Activated naive CD4-positive, alpha-beta T cell treated with Interleukin-2 at 50 U/mL for 16 hours (primary cell): ENCODE results near the gene SLC34A3.
"Not testable (repeated sequence)": the region's sequence is repeated elsewhere in the genome, so short reads cannot be mapped to it uniquely, and the experiment has no call there.

Source experiments
- DNase-seq: peaks from one replicate; pipeline ENCODE4 v3.0.0-alpha.2; 2020

SLC34A3 gene

DNA sequence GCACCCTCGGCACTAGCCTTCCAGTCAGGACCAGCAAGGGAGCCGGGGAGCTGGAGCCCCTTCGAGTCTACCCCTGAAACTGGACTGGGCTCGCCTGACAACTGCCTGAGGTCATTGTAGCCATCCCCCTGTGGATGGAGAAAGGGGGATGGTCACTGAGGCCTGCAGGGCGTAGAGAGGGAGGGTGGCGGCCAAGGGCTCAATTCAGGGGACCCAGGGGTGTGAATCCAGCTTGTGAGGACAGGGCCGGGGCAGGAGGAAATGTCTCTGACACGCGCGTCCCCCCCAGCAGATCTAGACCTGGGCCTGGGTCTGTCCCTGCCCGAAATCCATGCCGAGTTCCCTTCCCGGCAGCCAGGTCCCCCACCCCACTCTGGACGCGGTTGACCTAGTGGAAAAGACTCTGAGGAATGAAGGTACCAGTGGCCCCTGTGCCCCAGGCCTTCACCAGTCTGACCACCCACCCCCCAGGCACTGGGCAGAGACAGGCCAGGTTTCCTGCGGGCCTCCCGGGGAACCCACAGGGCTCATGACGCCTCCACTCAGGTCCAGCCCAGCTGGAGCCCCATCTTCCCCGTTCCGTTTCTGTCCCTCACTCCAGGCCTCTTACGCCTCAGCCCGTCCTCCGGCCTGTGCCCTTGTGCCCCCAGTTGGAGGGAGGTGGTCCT is 805 bp downstream of the SLC34A3 start:
- DNase-seq, result no peak

DNA sequence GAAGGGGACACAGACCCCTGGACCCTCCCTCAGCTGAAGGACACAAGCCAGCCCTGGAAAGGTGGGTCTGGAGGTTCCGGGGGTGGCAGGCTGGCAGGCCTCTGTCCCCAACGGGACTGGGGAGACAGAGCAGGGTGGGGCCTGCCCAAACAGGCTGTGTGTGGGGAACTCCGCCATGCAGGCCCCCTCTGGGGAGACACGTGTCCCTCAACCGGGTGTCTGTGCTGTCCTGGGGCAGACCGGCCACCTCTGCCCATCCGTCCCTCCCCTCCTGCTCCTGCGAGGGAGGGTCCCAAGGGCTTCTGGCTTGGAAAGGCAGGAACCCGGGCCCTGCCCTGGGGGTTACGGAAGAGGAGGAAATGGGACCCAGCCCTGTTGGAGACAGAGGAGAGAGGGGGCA is 1.4 kb downstream of the SLC34A3 start:
- DNase-seq, result no peak

DNA sequence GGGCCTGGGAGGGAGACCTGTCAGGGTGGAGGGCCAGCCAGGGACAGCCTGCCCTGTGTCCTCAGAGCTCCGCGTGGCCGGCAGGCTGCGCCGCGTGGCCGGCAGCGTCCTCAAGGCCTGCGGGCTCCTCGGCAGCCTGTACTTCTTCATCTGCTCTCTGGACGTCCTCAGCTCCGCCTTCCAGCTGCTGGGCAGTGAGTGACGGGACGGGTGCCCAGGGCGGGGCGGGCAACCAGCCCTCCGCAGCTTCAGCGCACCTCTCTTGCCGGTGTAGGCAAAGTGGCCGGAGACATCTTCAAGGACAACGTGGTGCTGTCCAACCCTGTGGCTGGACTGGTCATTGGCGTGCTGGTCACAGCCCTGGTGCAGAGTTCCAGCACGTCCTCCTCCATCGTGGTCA is 1.8 kb downstream of the SLC34A3 start:
- no peak for DNase-seq

- DNase-seq, result no peak
Measured at GRCh38 chr9:137233143-137233980, 2.7 kb downstream of the SLC34A3 start.

DNA sequence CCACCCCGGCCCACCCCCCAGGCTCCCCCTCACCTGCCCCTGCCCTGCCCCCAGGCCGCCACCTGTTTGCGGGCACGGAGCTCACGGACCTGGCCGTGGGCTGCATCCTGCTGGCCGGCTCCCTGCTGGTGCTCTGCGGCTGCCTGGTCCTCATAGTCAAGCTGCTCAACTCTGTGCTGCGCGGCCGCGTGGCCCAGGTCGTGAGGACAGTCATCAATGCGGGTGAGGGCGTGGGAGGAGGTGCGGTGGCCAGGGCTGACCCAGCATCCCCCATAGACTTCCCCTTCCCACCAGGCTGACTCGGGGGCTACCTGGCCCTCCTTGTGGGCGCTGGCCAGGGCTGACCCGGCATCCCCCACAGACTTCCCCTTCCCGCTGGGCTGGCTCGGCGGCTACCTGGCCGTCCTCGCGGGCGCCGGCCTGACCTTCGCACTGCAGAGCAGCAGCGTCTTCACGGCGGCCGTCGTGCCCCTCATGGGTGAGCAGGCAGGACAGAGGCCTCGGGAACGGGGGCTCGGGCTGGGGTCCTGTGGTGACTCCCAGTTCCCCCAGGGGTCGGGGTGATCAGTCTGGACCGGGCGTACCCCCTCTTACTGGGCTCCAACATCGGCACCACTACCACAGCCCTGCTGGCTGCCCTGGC is 3.5 kb downstream of the SLC34A3 start:
- DNase-seq, result no peak

DNA sequence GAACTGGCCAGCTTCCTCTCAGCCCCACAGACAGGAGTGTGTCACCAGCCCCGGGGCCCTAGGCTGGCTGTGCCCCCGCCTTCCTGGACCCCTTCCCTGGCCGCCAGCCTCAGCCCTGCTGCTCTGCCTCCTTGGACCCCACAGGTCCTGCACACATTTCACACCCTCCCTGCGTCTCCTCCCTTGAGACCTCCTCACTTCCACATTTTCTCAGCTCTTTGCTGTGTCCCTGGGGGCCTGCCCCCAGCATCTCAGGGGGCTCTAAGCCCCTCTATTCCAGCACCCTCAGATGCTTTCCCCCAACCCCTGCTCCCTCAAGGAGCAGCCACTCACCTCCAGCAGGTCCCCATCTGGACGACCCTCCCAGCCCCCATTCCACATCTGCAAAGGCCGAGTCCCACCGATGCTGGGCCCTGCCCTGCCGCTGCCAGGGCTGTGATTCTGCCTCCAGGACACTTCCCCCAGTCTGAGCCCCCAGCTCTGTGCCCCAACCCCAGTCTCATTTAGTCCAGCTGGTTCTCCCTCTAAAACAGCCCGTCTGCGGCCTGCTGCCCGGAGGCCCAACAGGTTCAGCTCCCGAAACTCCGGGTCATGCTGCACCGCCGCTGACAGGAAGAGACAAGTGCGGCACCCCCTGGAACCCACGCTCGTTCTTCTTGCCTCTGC is 4.2 kb downstream of the SLC34A3 start:
- no peak for DNase-seq

DNA sequence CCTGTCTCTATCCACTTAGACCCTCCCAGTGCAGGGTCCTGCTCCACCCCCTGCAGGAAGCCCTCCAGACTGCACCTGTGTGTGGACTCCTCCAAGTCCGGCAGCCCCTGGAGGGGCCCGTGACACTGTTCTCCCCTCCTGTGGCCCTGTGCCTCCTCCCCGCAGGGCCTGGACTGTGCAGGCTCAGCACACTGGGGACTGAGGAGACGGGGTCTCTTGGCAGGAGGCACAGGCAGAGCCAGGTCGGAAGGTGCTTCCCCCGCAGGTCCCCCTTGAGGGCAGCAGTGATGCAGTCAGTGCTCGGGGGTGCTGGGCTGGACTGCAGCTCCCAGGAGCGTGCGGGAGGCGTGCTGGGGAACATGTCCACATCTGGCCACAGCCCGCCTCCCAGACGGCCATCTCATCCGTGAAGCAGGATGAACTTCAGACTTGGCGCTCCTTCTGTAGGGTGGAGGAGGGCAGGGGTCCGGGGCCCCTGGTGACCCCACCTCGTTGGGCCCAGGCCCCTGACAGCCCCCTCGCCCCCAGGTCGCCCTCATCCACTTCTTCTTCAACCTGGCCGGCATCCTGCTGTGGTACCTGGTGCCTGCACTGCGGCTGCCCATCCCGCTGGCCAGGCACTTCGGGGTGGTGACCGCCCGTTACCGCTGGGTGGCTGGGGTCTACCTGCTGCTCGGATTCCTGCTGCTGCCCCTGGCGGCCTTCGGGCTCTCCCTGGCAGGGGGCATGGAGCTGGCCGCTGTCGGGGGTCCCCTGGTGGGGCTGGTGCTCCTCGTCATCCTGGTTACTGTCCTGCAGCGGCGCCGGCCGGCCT is 4.9 kb downstream of the SLC34A3 start:
- DNase-seq, result no peak

DNA sequence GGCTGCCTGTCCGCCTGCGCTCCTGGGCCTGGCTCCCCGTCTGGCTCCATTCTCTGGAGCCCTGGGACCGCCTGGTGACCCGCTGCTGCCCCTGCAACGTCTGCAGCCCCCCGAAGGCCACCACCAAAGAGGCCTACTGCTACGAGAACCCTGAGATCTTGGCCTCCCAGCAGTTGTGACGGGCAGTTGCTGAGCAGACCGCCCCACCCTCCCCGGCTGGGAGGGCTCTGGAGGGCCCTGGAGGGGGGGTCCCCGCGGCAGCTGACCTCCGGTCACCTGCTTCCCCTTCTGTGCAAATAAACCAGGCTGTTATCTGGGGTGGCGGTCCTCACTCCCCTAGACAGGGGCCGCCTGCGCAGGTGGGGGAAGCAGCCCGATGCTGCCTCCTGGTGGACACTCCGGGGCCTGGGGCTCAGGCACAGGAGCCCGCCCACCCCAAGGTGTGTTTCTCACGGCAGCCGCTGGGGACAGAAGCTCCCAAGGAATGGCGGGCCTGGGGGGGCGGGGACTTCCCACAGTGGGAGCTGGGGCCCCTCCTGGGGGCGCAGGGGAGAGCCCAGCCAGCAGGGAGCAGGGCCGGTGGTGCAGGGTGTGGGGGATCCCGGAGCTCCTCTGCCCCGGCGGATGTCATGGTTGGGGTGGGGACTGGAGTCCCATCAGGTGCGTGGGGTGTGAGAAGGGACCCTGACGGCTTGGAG is 5.7 kb downstream of the SLC34A3 start:
- peak; percentile 92 for DNase-seq

DNA sequence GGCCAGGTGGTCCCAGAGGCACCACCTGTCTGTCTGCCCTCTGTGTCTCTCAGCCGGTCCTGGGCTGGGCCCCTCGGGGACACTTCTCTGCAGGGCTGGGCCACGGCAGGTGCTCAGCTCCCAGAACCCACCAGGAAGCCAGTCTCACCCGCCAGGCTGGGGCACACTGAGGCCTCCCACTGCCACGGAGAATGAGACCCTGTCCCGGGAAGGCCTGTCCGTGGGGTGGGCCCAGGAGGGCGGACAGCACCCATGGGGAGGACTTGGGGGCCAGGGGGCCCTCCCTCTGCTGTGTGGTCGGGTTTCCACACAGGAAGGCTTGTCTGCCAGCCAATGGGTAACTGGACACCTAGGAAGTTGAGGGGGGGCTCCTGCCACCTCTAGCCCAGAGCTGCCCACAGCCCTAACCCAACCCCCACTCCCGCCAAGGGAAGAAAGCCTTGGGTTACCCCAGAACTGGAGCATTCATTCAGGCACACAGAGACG is 6.3 kb downstream of the SLC34A3 start:
- no peak for DNase-seq

DNA sequence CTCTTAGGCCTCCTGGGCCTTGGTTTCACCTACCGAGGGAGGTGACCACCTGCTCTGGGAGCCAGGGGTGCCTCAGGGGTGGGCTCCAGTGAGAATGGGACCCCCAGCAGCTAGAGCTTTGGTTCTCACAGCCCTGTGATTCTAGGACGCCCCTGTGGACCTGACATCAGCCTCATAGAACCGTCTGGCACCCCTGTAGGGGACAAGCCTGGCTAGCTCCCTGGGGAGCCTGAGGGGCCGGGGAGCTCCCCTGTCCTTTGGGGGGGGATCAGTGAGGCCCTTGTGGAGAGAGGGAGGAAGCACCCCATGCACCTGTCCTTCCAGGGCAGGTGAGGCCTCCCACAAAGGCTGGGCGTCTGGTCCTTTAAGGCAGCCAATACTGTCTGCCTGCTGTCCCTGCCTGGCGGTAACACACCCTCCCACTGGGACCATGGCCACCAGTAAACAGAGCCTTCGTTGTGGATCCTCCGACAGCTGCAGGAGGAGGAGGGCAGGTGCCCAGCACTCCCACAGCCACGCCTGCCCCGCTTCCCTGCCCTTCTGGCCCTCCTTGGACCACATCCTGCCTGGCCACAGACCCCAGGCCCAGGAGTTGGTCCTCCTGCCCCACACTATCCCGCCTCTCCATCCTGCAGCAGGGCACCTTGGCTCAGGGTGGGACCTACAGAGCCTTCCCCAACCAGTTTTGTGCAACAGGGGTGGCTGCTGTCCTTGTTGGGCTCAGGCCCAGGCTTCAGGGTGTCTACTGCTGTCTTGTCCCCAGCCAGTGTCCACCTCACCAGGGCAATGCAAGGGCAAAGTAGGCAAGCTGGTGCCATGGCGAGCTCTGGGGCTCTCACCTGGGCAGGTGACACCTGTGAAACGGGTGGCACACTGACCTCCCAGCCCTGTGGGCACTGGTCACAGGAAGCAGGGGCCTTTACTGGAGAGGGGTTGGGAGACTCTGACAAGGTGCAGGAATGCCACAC is 7.3 kb downstream of the SLC34A3 start:
- DNase-seq, result no peak

GRCh38 chr9:137239541-137240200 is 9.0 kb downstream of the SLC34A3 start:
- DNase-seq, result not testable (repeated sequence)

GRCh38 chr9:137240318-137240840 is 9.7 kb downstream of the SLC34A3 start:
- DNase-seq, result peak; percentile 75

DNA sequence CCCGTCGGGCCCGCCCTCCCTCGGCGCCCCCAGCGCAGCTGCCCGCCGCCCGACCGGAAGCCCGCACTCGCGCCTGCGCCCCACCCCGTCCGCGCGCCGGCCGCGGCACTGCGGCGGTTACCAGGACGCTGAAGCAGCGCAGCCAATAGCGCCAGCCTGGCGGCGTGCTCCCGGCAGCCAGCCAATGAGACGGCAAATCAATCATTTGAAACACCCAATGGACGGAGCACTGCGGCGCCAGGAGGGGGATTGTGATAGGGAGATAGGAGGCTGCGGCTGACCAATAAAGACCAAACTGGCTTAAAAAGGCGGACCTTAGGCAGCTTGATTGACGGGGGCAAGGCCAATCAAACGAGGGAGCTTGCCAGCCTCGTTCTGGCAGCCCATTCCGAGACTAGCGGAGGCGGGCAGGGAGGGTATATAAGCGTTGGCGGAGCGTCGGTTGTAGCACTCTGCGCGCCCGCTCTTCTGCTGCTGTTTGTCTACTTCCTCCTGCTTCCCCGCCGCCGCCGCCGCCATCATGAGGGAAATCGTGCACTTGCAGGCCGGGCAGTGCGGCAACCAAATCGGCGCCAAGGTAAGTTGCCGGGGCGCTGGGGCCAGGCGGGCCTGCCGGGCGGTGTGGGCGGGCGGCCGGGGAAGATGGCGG is 10.3 kb downstream of the SLC34A3 start, which contains the start of gene TUBB4B:
Gene TUBB4B, plus strand, starts transcription at position 447 of the 649 bp plus-strand sequence. Its CDS starts 74 bp downstream, at position 521.
- peak; percentile 97 for DNase-seq

DNA sequence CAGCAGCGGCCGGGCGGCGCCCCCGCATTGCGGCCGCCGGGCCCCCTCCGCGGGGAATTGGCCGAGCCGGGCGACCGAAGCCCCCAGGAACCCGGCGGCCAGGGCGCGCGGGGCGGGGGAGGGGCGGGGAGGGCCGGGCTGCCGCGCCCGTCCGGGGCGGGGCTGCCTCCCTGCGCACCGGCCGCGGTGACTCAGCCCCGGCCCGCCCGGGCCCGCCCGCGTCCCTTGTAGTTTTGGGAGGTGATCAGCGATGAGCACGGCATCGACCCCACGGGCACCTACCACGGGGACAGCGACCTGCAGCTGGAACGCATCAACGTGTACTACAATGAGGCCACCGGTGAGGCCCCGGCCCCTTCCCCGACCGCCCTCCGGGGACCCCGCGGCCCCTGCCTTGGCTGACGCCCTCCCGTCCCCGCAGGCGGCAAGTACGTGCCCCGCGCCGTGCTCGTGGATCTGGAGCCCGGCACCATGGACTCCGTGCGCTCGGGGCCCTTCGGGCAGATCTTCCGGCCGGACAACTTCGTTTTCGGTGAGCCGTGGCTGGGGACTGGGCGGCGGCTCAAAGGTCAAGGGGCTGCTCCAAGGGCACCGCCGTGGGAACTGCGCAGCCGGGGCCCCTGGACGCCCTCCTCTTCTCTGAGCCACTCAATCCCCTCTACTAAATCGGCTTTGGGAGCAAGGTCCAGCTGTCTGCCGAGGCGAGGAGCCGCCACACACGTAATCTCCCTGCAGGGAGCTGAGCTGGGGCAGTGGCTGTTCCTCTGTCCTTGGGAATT is 11.0 kb downstream of the SLC34A3 start:
- DNase-seq, result peak; percentile 75

DNA sequence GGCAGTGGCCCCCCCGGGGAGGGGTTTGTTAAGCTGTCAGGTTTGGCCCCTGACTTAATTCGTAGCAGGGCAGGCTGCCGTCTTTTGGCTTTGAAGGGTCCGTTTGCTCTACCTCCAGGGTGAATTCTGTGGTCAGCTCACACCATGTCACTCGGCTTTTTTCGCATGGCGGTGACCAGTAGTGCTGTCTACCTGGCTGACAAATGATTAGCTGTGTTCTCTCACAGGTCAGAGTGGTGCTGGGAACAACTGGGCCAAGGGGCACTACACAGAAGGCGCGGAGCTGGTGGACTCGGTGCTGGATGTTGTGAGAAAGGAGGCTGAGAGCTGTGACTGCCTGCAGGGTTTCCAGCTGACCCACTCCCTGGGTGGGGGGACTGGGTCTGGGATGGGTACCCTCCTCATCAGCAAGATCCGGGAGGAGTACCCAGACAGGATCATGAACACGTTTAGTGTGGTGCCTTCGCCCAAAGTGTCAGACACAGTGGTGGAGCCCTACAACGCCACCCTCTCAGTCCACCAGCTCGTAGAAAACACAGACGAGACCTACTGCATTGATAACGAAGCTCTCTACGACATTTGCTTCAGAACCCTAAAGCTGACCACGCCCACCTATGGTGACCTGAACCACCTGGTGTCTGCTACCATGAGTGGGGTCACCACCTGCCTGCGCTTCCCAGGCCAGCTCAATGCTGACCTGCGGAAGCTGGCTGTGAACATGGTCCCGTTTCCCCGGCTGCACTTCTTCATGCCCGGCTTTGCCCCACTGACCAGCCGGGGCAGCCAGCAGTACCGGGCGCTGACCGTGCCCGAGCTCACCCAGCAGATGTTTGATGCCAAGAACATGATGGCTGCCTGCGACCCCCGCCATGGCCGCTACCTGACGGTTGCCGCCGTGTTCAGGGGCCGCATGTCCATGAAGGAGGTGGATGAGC is 11.8 kb downstream of the SLC34A3 start:
- DNase-seq, result no peak

- not testable (repeated sequence) for DNase-seq
Measured at GRCh38 chr9:137243266-137243625, 12.5 kb downstream of the SLC34A3 start.
